HUES48 (cell line): ENCODE measurements around the gene FDXR.

Experiments
- H3K27ac ChIP-seq: one replicate; pipeline ENCODE4 v1.7.0; 2013; ENCODE audit warnings: low read depth, low read length, inconsistent platforms
- H3K27me3 ChIP-seq: 2 replicates; pipeline ENCODE4 v1.6.1; 2013; ENCODE audit warnings: mild to moderate bottlenecking, low read length; ENCODE audit not compliant: control insufficient read depth, insufficient read depth
- H3K36me3 ChIP-seq: 2 replicates; pipeline ENCODE4 v1.6.1; 2013; ENCODE audit warnings: low read length; ENCODE audit not compliant: control insufficient read depth, insufficient read depth
- H3K4me1 ChIP-seq: 2 replicates; pipeline ENCODE4 v1.6.1; 2013; ENCODE audit warnings: mild to moderate bottlenecking, low read length; ENCODE audit not compliant: control insufficient read depth, insufficient read depth
- H3K4me3 ChIP-seq: 2 replicates; pipeline ENCODE4 v1.5.1; 2013; ENCODE audit warnings: mild to moderate bottlenecking, low read depth, low read length
- H3K9ac ChIP-seq: 2 replicates; pipeline ENCODE4 v1.6.1; 2013; ENCODE audit warnings: mild to moderate bottlenecking, low read depth, low read length, moderate library complexity
- H3K9me3 ChIP-seq: 2 replicates; pipeline ENCODE4 v1.6.1; 2013; ENCODE audit warnings: low read length; ENCODE audit not compliant: control insufficient read depth, insufficient read depth

Gene FDXR

GRCh38 chr17:74872313-74873036 is at the start of gene FDXR:
TSS of gene FDXR (minus strand) at chr17:74872994. CDS start at chr17:74872944, 50 bp downstream.
- peak within 1 kb of the TSS; percentile 81 for H3K4me3 ChIP-seq
- no peaks in the 10 kb centered on the region; the same call in 1 of the 2 replicates for H3K27me3 ChIP-seq
- H3K36me3 ChIP-seq, result peaks cover 6% of the 10 kb centered on the region; the same call in 1 of the 2 replicates
- peaks cover 14% of the 10 kb centered on the region; the same call in 1 of the 2 replicates for H3K4me1 ChIP-seq
- peak within 1 kb of the TSS; percentile 92 for H3K27ac ChIP-seq
- no peaks in the 10 kb centered on the region for H3K9me3 ChIP-seq
- peak within 1 kb of the TSS; percentile 84 for H3K9ac ChIP-seq

GRCh38 chr17:74922172-74922571 is 49.4 kb upstream of the FDXR start:
- Histone ChIP-seq H3K4me3 (peak overlapping the region; percentile 55; the same call in 1 of the 2 replicates), H3K36me3 (no peaks in the 10 kb centered on the region), H3K27me3 (peaks cover 60% of the 10 kb centered on the region), H3K27ac (no peak overlapping the region), H3K9ac (no peak overlapping the region), H3K4me1 (peaks cover 6% of the 10 kb centered on the region; the same call in 1 of the 2 replicates), H3K9me3 (no peaks in the 10 kb centered on the region)

- Histone ChIP-seq H3K36me3 (no peaks in the 10 kb centered on the region), H3K4me3 (no peak overlapping the region), H3K4me1 (peaks cover 6% of the 10 kb centered on the region; the same call in 1 of the 2 replicates), H3K9ac (no peak overlapping the region), H3K27me3 (peaks cover 56% of the 10 kb centered on the region), H3K27ac (no peak overlapping the region), H3K9me3 (no peaks in the 10 kb centered on the region)
Measured at GRCh38 chr17:74921769-74922168, 49.0 kb upstream of the FDXR start.

- no peak overlapping the region for H3K9ac ChIP-seq
- no peak overlapping the region for H3K27ac ChIP-seq
- peaks cover 50% of the 10 kb centered on the region for H3K27me3 ChIP-seq
- peaks cover 6% of the 10 kb centered on the region; the same call in 1 of the 2 replicates for H3K4me1 ChIP-seq
- no peaks in the 10 kb centered on the region for H3K36me3 ChIP-seq
- no peaks in the 10 kb centered on the region for H3K9me3 ChIP-seq
- no peak overlapping the region for H3K4me3 ChIP-seq
Measured at GRCh38 chr17:74921026-74921681, 48.4 kb upstream of the FDXR start.

- Histone ChIP-seq H3K27ac (no peak overlapping the region), H3K36me3 (no peaks in the 10 kb centered on the region), H3K27me3 (peaks cover 45% of the 10 kb centered on the region), H3K9ac (no peak overlapping the region), H3K4me3 (no peak overlapping the region), H3K9me3 (no peaks in the 10 kb centered on the region), H3K4me1 (peaks cover 6% of the 10 kb centered on the region; the same call in 1 of the 2 replicates)
Measured at GRCh38 chr17:74920642-74921025, 47.8 kb upstream of the FDXR start.

- peaks cover 6% of the 10 kb centered on the region; the same call in 1 of the 2 replicates for H3K4me1 ChIP-seq
- no peak overlapping the region for H3K4me3 ChIP-seq
- peaks cover 41% of the 10 kb centered on the region for H3K27me3 ChIP-seq
- no peak overlapping the region for H3K27ac ChIP-seq
- H3K9ac ChIP-seq, result no peak overlapping the region
- H3K36me3 ChIP-seq, result no peaks in the 10 kb centered on the region
- no peaks in the 10 kb centered on the region for H3K9me3 ChIP-seq
Measured at GRCh38 chr17:74920306-74920620, 47.5 kb upstream of the FDXR start.

- no peak overlapping the region for H3K9ac ChIP-seq
- no peaks in the 10 kb centered on the region for H3K36me3 ChIP-seq
- peaks cover 35% of the 10 kb centered on the region for H3K27me3 ChIP-seq
- H3K27ac ChIP-seq, result no peak overlapping the region
- H3K4me1 ChIP-seq, result peaks cover 6% of the 10 kb centered on the region; the same call in 1 of the 2 replicates
- H3K9me3 ChIP-seq, result no peaks in the 10 kb centered on the region
- no peak overlapping the region for H3K4me3 ChIP-seq
Measured at GRCh38 chr17:74919440-74920305, 46.9 kb upstream of the FDXR start.

- Histone ChIP-seq H3K27me3 (peaks cover 27% of the 10 kb centered on the region), H3K27ac (no peak overlapping the region), H3K36me3 (no peaks in the 10 kb centered on the region), H3K4me3 (no peak overlapping the region), H3K9ac (no peak overlapping the region), H3K9me3 (no peaks in the 10 kb centered on the region), H3K4me1 (peaks cover 3% of the 10 kb centered on the region; the same call in 1 of the 2 replicates)
Measured at GRCh38 chr17:74918906-74919305, 46.1 kb upstream of the FDXR start.

GRCh38 chr17:74917430-74917829 is 44.6 kb upstream of the FDXR start:
- no peaks in the 10 kb centered on the region for H3K36me3 ChIP-seq
- H3K9ac ChIP-seq, result no peak overlapping the region
- no peaks in the 10 kb centered on the region; the same call in 1 of the 2 replicates for H3K4me1 ChIP-seq
- H3K27ac ChIP-seq, result no peak overlapping the region
- H3K27me3 ChIP-seq, result peaks cover 13% of the 10 kb centered on the region
- no peak overlapping the region for H3K4me3 ChIP-seq
- no peaks in the 10 kb centered on the region for H3K9me3 ChIP-seq

GRCh38 chr17:74916851-74917199 is 44.0 kb upstream of the FDXR start:
- Histone ChIP-seq H3K36me3 (no peaks in the 10 kb centered on the region), H3K4me1 (no peaks in the 10 kb centered on the region; the same call in 1 of the 2 replicates), H3K9me3 (no peaks in the 10 kb centered on the region), H3K27ac (no peak overlapping the region), H3K27me3 (peaks cover 7% of the 10 kb centered on the region), H3K9ac (no peak overlapping the region), H3K4me3 (no peak overlapping the region)
